Stimulated activated naive CD4-positive, alpha-beta T cell (primary cell): ENCODE data around the gene NOL4L.

Source experiments
- DNase-seq, 6 experiments: peaks; one replicate each; lab custom pipeline; 2025; lab: John Stamatoyannopoulos, UW

NOL4L gene

DNA sequence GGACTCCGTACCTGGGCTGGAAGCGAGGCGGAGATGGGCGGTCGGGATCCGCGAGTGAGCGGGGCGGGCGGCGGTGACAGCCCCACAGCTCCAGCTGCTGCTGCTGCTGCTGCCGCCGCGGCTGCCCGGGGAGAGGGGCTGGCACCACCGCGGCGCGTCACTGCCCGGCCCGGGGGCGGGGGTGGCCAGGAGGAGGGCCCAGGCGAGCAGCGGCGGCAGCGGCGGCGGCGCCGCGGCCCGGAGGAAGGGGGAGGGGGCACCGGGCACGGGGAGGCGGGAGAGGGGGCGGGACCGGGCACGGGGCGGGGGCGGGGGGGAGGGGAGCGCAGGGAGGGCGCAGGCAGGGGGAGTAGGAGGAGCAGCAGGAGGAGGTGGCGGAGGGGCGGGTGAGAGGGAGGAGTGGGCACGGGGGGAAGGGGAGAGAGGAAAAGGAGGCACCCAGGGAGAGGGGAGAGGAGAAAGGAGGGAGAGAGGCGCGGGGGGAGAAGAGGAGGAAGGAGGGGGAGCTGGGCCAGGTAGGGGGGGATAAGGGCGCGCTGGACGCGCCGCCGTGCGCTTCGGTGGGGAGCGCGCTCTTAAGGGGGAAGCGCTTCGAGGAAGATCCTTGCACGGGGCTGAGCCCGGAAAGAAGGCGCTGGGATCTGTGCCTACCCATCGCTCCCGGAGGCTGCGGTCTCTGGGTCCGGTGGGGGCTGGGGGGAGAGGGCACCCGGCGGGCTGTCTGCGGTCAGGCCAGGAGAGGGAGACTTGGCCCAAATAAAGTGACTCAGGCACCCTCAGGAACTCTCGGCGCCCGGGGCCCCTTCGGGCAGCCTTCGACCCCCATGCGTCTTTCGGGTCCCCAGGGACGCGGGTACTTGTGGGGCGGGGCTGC, 101.5 kb downstream of the NOL4L start:
- DNase-seq, result peak; percentile 46 to 70 (median 59)

- DNase-seq, result peak in 4 of 6 experiments; percentile 11 to 32 (median 27)
Measured at GRCh38 chr20:32482442-32483261, 102.5 kb downstream of the NOL4L start.

DNA sequence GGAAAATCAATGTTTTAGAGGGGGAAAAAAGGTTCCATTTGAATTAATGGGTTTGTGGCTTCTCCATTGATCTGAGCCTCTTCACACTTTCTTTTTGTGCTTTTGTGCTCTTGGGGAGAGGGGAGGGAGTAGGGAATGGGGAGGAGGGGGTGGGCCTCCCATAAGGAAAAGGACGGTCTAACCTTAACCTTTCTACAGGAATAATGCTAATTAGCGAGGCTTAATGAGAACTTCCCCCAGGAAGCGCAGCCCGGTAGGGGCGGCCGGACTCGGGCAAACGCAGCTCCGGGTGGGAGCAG, 103.0 kb downstream of the NOL4L start:
- no peak for DNase-seq

GRCh38 chr20:32481311-32482142, 103.6 kb downstream of the NOL4L start:
- peak in 1 of 6 experiments; percentile 8 for DNase-seq

DNA sequence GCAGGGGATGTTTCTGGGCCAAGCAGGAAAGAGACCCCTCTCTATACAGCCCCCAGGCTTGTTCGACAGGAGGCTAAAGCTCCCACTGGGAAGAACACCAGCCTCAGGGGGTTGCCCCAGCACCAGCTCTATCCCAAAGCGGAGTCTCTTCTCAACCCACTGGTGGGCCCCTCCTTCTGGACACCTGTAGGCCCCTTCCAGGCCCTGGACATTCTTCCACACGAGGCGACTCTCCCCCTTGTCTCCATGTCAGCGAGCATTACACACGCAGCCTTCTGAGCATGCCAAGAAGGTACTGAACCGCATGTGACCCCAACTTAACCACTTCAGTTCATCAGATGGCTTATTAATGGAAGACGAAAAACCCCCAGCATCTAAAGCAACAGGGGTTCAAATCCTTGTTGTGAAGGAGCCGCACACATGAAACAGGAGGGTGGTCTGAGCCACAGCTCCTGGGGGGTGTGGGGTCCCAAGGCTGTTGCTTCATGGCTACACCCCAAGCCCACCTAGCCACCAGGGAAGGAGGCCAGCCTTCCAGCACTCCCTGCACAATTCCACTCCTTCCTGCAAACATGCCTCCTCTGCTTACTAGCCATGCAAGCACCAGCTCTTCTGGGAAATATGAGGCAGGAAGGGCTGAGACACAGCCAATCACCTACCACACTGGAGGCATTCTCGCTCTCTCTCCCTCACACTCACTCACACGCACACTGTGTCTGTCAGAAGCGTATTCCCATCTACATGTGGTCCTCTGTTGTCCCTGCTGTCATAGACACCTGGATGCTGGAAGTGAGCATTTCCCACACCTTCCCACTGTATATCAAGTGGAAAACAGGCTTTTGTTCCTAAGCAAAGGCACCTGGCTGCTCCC, 104.5 kb downstream of the NOL4L start:
- no peak for DNase-seq

DNA sequence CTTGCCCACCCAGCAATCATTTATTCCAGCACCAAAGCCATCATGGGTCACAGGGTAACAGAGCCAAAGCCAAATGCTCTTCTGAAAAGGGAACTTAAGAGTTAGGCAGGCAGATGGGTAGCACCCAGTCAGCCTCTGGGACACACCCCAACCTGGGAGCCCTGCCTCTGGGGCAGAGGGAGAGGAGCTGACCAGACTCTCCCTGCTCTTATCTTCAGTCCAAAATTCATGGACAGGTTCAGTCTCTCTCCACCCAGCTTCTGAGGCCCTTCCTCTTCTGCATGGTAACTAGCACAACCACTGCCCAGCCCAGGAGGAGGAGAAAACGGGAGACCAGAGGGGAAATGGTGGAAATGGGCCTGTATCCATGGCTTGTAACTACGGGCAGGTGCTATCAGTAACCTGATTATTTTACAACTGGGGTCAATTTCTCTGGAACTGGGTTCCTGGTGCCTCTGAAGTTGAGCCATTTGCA, 105.4 kb downstream of the NOL4L start:
- no peak for DNase-seq

GRCh38 chr20:32479012-32479411, 106.1 kb downstream of the NOL4L start:
- DNase-seq, result no peak

- no peak for DNase-seq
Measured at GRCh38 chr20:32478576-32478975, 106.6 kb downstream of the NOL4L start.

GRCh38 chr20:32477594-32478512, 107.3 kb downstream of the NOL4L start:
- no peak for DNase-seq

DNA sequence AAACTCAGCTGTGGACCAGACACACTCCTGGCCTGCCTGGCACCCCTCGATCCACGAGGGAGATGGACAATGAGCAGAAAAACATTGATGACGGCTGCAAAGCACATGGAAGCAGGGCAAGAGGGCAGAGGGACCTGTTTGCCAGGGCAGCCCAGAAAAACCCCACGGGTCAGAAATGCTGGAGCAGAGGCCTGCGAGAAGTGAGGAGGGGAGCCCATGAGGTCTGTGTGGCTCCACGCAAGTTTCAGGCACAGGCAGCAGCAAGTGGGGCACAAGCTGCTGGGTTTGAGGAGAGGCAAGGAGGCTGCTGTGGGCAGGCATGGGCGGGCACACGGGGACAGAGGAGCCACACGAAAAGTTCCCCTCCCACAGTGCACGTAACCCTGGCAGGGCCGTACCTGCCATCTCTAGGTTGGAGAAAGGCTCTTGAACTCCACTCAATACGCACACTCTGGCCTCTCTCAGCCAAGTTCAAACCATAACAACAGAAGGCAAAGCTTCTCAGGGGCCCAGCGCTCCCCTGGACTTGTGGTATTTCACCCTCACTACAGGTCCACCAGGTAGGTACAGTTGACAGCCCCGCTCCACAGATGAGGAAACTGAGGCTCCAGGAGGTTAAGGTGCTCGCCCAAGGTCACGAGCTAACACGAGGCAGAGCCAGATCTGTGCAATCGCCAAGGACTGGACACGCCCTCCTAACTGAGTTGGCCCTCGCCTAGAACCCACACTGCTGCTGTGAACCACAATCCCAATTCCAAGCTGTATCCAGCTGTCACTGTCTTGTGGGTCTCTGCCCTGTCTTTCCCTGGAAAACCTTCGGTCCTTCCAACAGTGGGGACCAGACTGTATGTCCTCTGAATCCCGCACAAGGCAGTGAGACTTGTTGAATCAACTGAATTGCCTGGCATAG, 108.2 kb downstream of the NOL4L start:
- DNase-seq, result no peak

- DNase-seq, result no peak
Measured at GRCh38 chr20:32474967-32475811, 109.9 kb downstream of the NOL4L start.

GRCh38 chr20:32474717-32474966, 110.5 kb downstream of the NOL4L start:
- DNase-seq, result no peak

DNA sequence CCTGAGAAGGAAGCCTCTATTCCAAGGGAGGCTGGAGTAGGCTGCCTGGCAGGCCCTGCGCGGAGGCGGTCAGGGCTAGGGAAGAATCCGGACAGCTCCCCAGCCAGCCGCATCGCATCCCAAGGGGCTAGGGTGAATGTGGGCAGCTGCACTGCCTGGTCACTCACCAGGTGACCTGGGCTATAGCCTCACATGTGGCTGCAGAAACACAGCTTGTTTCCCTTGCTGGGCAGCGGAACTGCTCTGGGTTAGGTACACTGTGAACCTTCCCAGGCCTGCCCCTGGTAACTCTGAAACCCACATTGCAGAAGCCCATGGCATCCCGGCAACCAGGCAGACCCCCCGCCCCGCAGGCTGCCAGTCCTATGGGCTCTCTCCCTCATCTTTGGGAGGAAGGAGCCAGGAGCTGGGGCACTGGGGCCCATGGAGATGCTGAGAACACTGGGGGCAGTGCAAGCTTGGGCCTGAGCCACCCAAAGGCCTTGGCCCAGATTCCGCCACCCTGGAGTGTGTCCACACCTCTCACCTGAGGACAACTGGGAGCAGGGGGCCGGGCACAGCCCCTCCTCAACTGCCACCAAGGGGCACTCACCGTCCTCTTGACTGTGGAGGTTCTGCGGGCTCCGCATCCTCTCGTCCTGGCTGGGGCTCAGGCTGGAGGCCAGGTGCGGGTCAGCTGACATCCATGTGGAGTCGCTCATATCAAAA, 111.0 kb downstream of the NOL4L start:
- DNase-seq, result no peak

- DNase-seq, result no peak
Measured at GRCh38 chr20:32473231-32474008, 111.7 kb downstream of the NOL4L start.

DNA sequence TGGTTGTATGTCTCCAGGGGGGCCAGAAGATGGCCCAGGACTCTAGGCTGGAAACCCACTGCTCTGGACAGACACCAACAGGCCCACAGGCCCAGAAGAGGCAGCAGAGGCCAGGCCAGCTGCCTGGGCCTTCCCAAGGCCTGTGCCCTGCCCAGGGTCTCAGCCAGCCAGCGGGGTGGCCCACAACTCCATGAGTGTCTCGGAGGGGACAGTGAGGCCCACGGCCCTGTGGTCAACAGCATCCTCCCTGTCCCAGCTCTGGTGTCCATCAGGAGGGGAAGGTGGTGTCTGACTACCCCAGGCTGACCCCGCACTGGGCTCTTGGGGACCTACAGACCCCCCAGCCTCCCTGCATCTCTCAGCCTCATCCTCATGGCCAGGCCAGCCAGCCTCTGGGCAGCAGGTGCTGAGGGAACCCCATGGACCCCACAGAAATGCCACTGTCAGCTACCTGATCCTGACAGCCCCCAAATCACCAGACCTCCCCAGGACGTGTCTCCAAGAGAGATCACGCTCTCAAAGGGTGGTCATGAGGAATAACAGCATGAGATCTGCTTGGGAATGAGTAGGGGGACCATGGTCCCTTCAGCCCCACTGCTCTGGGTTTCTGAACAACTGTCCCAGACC, 112.4 kb downstream of the NOL4L start:
- no peak for DNase-seq

- DNase-seq, result no peak
Measured at GRCh38 chr20:32470940-32471339, 114.2 kb downstream of the NOL4L start.
